GM12865 (cell line): ENCODE results near the gene LTBP1.

Experiments used
- DNase-seq: peaks from one replicate; pipeline ENCODE4 v3.0.0; 2010; ENCODE audit warnings: low read depth
- H3K4me3 ChIP-seq: 2 replicates; pipeline ENCODE4 v1.5.1; 2011; ENCODE audit warnings: mild to moderate bottlenecking, low read depth, low read length, control low read depth
- CTCF ChIP-seq: IDR thresholded peaks from 2 replicates; pipeline ENCODE4 v1.5.1; 2011; ENCODE audit warnings: low read length, control low read depth, low read depth, inconsistent platforms; ENCODE audit not compliant: insufficient read depth; ENCODE audit errors: missing control alignments

The LTBP1 gene

GRCh38 chr2:33024758-33025157 lies 78.0 kb downstream of the LTBP1 start:
- no peak for TF ChIP-seq CTCF
- DNase-seq, result no peak
- H3K4me3 ChIP-seq, result no peak overlapping the region

- no peak overlapping the region for H3K4me3 ChIP-seq
- no peak for TF ChIP-seq CTCF
- no peak for DNase-seq
These were observed 82.7 kb downstream of the LTBP1 start for GRCh38 chr2:33029459-33029858.

- H3K4me3 ChIP-seq, result no peak overlapping the region
- DNase-seq, result no peak
These were observed 83.2 kb downstream of the LTBP1 start for GRCh38 chr2:33029926-33030325.

GRCh38 chr2:33030326-33030725 lies 83.6 kb downstream of the LTBP1 start:
- H3K4me3 ChIP-seq, result no peak overlapping the region
- TF ChIP-seq CTCF, result no peak
- no peak for DNase-seq

More at GRCh38 chr2:33029926-33030325, 83.2 kb downstream of the LTBP1 start:
- TF ChIP-seq CTCF, result no peak

- no peak for DNase-seq
- no peak for TF ChIP-seq CTCF
- no peak overlapping the region for H3K4me3 ChIP-seq
These were observed 85.5 kb downstream of the LTBP1 start for GRCh38 chr2:33032245-33032644.

GRCh38 chr2:33033606-33034081 lies 86.9 kb downstream of the LTBP1 start:
- no peak overlapping the region for H3K4me3 ChIP-seq
- DNase-seq, result no peak
- TF ChIP-seq CTCF, result no peak

GRCh38 chr2:33034784-33035183 lies 88.0 kb downstream of the LTBP1 start:
- no peak overlapping the region for H3K4me3 ChIP-seq
- no peak for TF ChIP-seq CTCF
- no peak for DNase-seq
